GM12878 (cell line): ENCODE data around the gene ZNF827. TPM values are rescaled to one million over a fixed set of nuclear protein-coding genes. Genes with fewer than 3 reads are reported as not detected.

ENCODE experiments used
- ATAC-seq: fragments of 200-7000 bp; cut with Tn5 transposase; 3 replicates; pipeline ENCODE4 v1.9.1; 2020; ENCODE audit warnings: mild to moderate bottlenecking, moderate library complexity
- BruUV-seq: library from RNA; stranded (reverse); fragments of 400-500 nt; replicated peaks from 2 replicates; lab custom pipeline; 2021; lab: Mats Ljungman, UMichigan
- CTCF ChIA-PET: fragments of 300-600 bp; sonication (Branson Sonifier 250); formaldehyde crosslinking; extraction: SDS; loops from one replicate; lab custom pipeline; 2021; ENCODE audit warnings: inconsistent platforms; lab: Yijun Ruan, JAX
- POLR2A ChIA-PET: fragments of 350-600 bp; formaldehyde crosslinking; extraction: SDS; loops from one replicate; lab custom pipeline; 2021; ENCODE audit warnings: inconsistent platforms; lab: Charles Lee
- RAD21 ChIA-PET: fragments of 300-600 bp; sonication (Branson Sonifier 250); formaldehyde crosslinking; loops from one replicate; lab custom pipeline; 2023; ENCODE audit warnings: antibody characterized with exemption; ENCODE audit not compliant: unreplicated experiment; lab: Charles Lee
- SMC1A ChIA-PET: fragments of 300-600 bp; sonication (Branson Sonifier 250); formaldehyde crosslinking; loops from one replicate; lab custom pipeline; 2023; ENCODE audit not compliant: unreplicated experiment, uncharacterized antibody; lab: Charles Lee
- DNase-seq: peaks from one replicate; pipeline ENCODE4 v3.0.0-alpha.2; 2011; ENCODE audit warnings: low read depth, low spot score
- FAIRE-seq: peaks from 3 replicates; lab custom pipeline; 2011; peaks lifted over from hg19 to GRCh38; lab: Jason Lieb, UNC
- H2AFZ ChIP-seq: 2 replicates; pipeline ENCODE4 v1.6.0; 2011; ENCODE audit warnings: low read depth, low read length, control low read depth; ENCODE audit not compliant: control insufficient read depth
- H3K27ac ChIP-seq: 2 replicates; pipeline ENCODE4 v1.5.1; 2011; ENCODE audit warnings: control low read depth; ENCODE audit not compliant: control insufficient read depth, insufficient read depth
- H3K27me3 ChIP-seq, 2 experiments: replicated peaks in 1 of 2; 2 replicates each; pipeline versions ENCODE4 v1.6.0 to v1.6.1; 2011; ENCODE audit warnings: low read length in 1 of 2; ENCODE audit not compliant: control insufficient read depth in 2 of 2, insufficient read depth in 2 of 2
- H3K36me3 ChIP-seq, 2 experiments: 2 replicates each; pipeline ENCODE4 v1.5.1; 2011; ENCODE audit warnings: low read length in 1 of 2; ENCODE audit not compliant: control insufficient read depth in 2 of 2, insufficient read depth in 2 of 2
- H3K4me1 ChIP-seq: 2 replicates; pipeline ENCODE4 v1.6.1; 2011; ENCODE audit warnings: mild to moderate bottlenecking, low read length, moderate library complexity, mixed read lengths; ENCODE audit not compliant: control insufficient read depth, insufficient read depth
- H3K4me2 ChIP-seq: 2 replicates; pipeline ENCODE4 v1.6.0; 2011; ENCODE audit warnings: control low read depth; ENCODE audit not compliant: control insufficient read depth, insufficient read depth
- H3K4me3 ChIP-seq: fragments of 200-600 bp; sonication (generic); 2 replicates; pipeline ENCODE4 v1.5.1; 2016
- H3K79me2 ChIP-seq: 2 replicates; pipeline ENCODE4 v1.6.0; 2011; ENCODE audit warnings: low read length; ENCODE audit not compliant: control insufficient read depth, insufficient read depth
- H3K9ac ChIP-seq: 2 replicates; pipeline ENCODE4 v1.8.0; 2011; ENCODE audit warnings: low read length, control low read depth, mixed read lengths; ENCODE audit not compliant: control insufficient read depth, insufficient read depth
- H3K9me3 ChIP-seq: replicated peaks from 3 replicates; pipeline ENCODE4 v1.5.1; 2011; ENCODE audit warnings: mild to moderate bottlenecking, low read length; ENCODE audit not compliant: control insufficient read depth, insufficient read depth
- H4K20me1 ChIP-seq: 2 replicates; pipeline ENCODE4 v1.6.0; 2011; ENCODE audit not compliant: control insufficient read depth, insufficient read depth
- CREM ChIP-seq: IDR thresholded peaks from 2 replicates; pipeline ENCODE4 v1.6.1; 2014; ENCODE audit warnings: antibody characterized with exemption, low read depth
- E2F8 ChIP-seq: fragments of 450-650 bp; IDR thresholded peaks from 2 replicates; pipeline ENCODE4 v1.6.1; 2018; ENCODE audit warnings: mild to moderate bottlenecking, low read depth, moderate library complexity; ENCODE audit not compliant: partially characterized antibody
- FOS ChIP-seq: IDR thresholded peaks from 3 replicates; pipeline ENCODE4 v1.6.1; 2011; ENCODE audit warnings: borderline replicate concordance; ENCODE audit not compliant: insufficient read length; ENCODE audit errors: extremely low read depth
- HDGF ChIP-seq: fragments of 450-650 bp; IDR thresholded peaks from 2 replicates; pipeline ENCODE4 v1.6.1; 2016; ENCODE audit warnings: antibody characterized with exemption
- IKZF2 ChIP-seq, 2 experiments: fragments of 450-650 bp; IDR thresholded peaks; 2 replicates each; pipeline ENCODE4 v1.6.1; 2017; ENCODE audit warnings: mild to moderate bottlenecking in 2 of 2, moderate library complexity in 2 of 2
- MYC ChIP-seq: IDR thresholded peaks from 2 replicates; pipeline ENCODE4 v1.6.1; 2011; ENCODE audit warnings: mild to moderate bottlenecking, low read length, moderate library complexity, inconsistent platforms; ENCODE audit not compliant: insufficient read depth, insufficient replicate concordance, insufficient read length, severe bottlenecking
- NFIC ChIP-seq: IDR thresholded peaks from 2 replicates; pipeline ENCODE4 v1.6.1; 2012; ENCODE audit warnings: low read depth, mild to moderate bottlenecking, inconsistent platforms, low read length, moderate library complexity
- PAX8 ChIP-seq: fragments of 450-650 bp; IDR thresholded peaks from 2 replicates; pipeline ENCODE4 v1.6.1; 2017; ENCODE audit warnings: mild to moderate bottlenecking, moderate library complexity
- POU2F2 ChIP-seq: IDR thresholded peaks from 3 replicates; pipeline ENCODE4 v1.6.1; 2011; ENCODE audit warnings: low read depth, mild to moderate bottlenecking, low read length, borderline replicate concordance
- RUNX3 ChIP-seq: IDR thresholded peaks from 2 replicates; pipeline ENCODE4 v1.6.1; 2012; ENCODE audit warnings: low read length, inconsistent platforms
- TCF12 ChIP-seq: IDR thresholded peaks from 2 replicates; pipeline ENCODE4 v1.6.1; 2011; ENCODE audit warnings: low read depth, mild to moderate bottlenecking, low read length
- USF2 ChIP-seq: IDR thresholded peaks from 2 replicates; pipeline ENCODE4 v1.6.1; 2011; ENCODE audit warnings: low read depth, low read length, improper control_type of control experiment, borderline replicate concordance
- ZBTB4 ChIP-seq: fragments of 450-650 bp; formaldehyde crosslinking; IDR thresholded peaks from 2 replicates; pipeline ENCODE4 v1.4.0; 2022; ENCODE audit warnings: mild to moderate bottlenecking, moderate library complexity
- ZNF207 ChIP-seq: fragments of 450-650 bp; IDR thresholded peaks from 2 replicates; pipeline ENCODE4 v1.6.1; 2014; ENCODE audit warnings: antibody characterized with exemption, mild to moderate bottlenecking, borderline replicate concordance
- WGBS: methylation state at CpG from one replicate; pipeline ENCODE4 v1.1.6; 2016; ENCODE audit warnings: low lambda C conversion rate; ENCODE audit not compliant: insufficient replicate concordance, insufficient coverage; ENCODE audit errors: missing lambda C conversion rate; 5-methylcytosine and 5-hydroxymethylcytosine counted together
- in situ Hi-C: fragments of 300-500 bp; cut with MboI; formaldehyde crosslinking; loops from 9 replicates; pipeline ENCODE4 v1.14.3; 2018; ENCODE audit warnings: mixed read lengths
- intact Hi-C: fragments of 100-400 bp; cut with micrococcal nuclease; formaldehyde crosslinking; loops from one replicate; pipeline ENCODE4 v1.14.2; 2022; ENCODE audit not compliant: unreplicated experiment
- polyA plus RNA-seq, 11 experiments: library from polyadenylated mRNA; depleted of rRNA in 4 of 11; unstranded in 6 of 11; stranded (reverse) in 5 of 11; fragments of >200 nt; fragmentation: Nextera tagmentation in 4 of 11; fragmentation: Illumina TruSeq in 1 of 11; extraction: Ambion mirVana in 4 of 11; extraction: Trizol in 1 of 11; gene quantifications; 1 replicate in 1 of 11; 2 replicates in 10 of 11; pipeline versions ENCODE4 v1.2.1 to v1.2.3, GENCODE V29; 2011 to 2016; ENCODE audit warnings: inconsistent platforms in 2 of 11, missing spikeins in 2 of 11, low read depth in 1 of 11
- total RNA-seq, 4 experiments: library from RNA; depleted of rRNA in 3 of 4; stranded (reverse); fragments of >200 nt in 3 of 4; fragmentation: Illumina TruSeq in 1 of 4; extraction: Trizol in 1 of 4; gene quantifications; 2 replicates each; pipeline versions ENCODE4 v1.2.1 to v1.2.3, GENCODE V29; 2013 to 2021

ZNF827 gene
- total and polyA plus RNA-seq, 10 of the 15 experiments (the other 5 are each of a cell fraction or from before 2014, with no cell fraction given) = 3.8 to 31.5 (median 13.6) TPM

- ChIA-PET RAD21 (no interaction called here), POLR2A (no interaction called here), SMC1A (interaction anchor here (1.2 kb wide), 1 partner anchor 12 kb away, joined by 3 read pairs; no protein-coding TSS in a partner anchor), CTCF (interaction anchor here (0.6 kb wide), 1 partner anchor 29 kb away, joined by 4 read pairs; no protein-coding TSS in a partner anchor)
- in situ Hi-C loops = no loop called here
- H3K4me2 ChIP-seq = no peak overlapping the region
- no peaks in the 10 kb centered on the region; the same call in 2 of the 3 replicates for H3K9me3 ChIP-seq
- no peaks in the 10 kb centered on the region for H3K27me3 ChIP-seq
- no peaks in the 10 kb centered on the region for H3K79me2 ChIP-seq
- no peaks in the 10 kb centered on the region for H3K36me3 ChIP-seq
- FAIRE-seq = no peak
- intact Hi-C loops = no loop called here
- no peak overlapping the region for H3K27ac ChIP-seq
- H3K4me3 ChIP-seq = no peak overlapping the region
- no peak for ATAC-seq
- peaks cover 10% of the 10 kb centered on the region for H3K4me1 ChIP-seq
- BruUV-seq = no TSS peak
- DNase-seq = no peak
- H2AFZ ChIP-seq = no peak overlapping the region
- 13% methylated on average over 3 of the region's 3 CpGs for WGBS
- H3K9ac ChIP-seq = no peak overlapping the region
- TF ChIP-seq HDGF (no peak), ZNF207 (no peak), FOS (no peak), POU2F2 (no peak), TCF12 (no peak), E2F8 (no peak), MYC (no peak), NFIC (no peak), USF2 (no peak), IKZF2 (IDR thresholded peaks at IDR 0.05) (no peak), PAX8 (no peak), ZBTB4 (no peak), CREM (no peak), RUNX3 (no peak)
- H4K20me1 ChIP-seq = no peaks in the 10 kb centered on the region
These were observed 222.4 kb downstream of the ZNF827 start for GRCh38 chr4:145716200-145716599.
